ENCODE results near the gene PLPP2.

- TF ChIP-seq, protein P1, sequence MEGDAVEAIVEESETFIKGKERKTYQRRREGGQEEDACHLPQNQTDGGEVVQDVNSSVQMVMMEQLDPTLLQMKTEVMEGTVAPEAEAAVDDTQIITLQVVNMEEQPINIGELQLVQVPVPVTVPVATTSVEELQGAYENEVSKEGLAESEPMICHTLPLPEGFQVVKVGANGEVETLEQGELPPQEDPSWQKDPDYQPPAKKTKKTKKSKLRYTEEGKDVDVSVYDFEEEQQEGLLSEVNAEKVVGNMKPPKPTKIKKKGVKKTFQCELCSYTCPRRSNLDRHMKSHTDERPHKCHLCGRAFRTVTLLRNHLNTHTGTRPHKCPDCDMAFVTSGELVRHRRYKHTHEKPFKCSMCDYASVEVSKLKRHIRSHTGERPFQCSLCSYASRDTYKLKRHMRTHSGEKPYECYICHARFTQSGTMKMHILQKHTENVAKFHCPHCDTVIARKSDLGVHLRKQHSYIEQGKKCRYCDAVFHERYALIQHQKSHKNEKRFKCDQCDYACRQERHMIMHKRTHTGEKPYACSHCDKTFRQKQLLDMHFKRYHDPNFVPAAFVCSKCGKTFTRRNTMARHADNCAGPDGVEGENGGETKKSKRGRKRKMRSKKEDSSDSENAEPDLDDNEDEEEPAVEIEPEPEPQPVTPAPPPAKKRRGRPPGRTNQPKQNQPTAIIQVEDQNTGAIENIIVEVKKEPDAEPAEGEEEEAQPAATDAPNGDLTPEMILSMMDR (IDR thresholded peaks at IDR 0.05): no peak
- TF ChIP-seq POLR2A (IDR thresholded peaks at IDR 0.05): no peak
Observed at GRCh38 chr19:305240-306150, 14.3 kb upstream of the PLPP2 start.
